GM12872 (cell line): ENCODE data around the gene DNAH2.

Source experiments
- TF ChIP-seq, protein P1 (sequence below): IDR thresholded peaks from 3 replicates; pipeline ENCODE4 v1.5.1; 2011; ENCODE audit warnings: low read depth, mild to moderate bottlenecking, low read length, moderate library complexity; ENCODE audit not compliant: insufficient read depth

The DNAH2 gene

DNA sequence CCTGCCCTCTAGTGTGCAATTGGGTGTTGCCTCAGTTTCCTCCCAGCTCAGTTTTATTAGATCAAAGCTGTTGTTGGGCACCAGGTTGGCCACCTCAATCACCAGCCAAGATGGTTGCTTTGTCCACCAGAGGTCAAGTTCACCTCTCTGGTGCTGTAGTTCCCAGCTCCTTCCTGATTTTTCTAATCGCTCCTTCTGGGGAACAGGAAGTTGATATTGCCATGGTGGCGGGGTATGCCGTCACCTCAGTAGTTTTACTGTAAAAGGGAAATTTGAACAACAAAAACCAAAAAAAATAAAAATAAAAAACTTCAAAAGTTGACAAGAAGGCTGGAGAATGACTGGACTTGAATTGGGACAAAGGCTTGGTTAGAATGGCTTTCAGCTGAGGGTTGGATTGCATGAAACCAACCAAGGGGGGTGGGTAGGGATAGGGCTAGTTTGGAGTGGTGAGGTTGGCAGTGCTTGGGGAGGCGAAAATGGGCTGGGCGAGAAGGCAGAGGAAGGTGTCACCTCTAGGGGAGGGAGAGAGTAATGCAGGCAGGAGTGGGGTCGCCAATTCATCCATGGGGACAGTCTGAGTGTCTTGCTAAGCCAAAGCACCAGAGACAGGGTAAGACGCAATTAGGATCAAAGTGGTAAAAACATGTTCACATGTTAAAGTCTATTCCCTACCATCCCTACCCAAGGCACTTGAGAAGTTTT lies 6.3 kb upstream of the DNAH2 start:
- TF ChIP-seq, protein P1, sequence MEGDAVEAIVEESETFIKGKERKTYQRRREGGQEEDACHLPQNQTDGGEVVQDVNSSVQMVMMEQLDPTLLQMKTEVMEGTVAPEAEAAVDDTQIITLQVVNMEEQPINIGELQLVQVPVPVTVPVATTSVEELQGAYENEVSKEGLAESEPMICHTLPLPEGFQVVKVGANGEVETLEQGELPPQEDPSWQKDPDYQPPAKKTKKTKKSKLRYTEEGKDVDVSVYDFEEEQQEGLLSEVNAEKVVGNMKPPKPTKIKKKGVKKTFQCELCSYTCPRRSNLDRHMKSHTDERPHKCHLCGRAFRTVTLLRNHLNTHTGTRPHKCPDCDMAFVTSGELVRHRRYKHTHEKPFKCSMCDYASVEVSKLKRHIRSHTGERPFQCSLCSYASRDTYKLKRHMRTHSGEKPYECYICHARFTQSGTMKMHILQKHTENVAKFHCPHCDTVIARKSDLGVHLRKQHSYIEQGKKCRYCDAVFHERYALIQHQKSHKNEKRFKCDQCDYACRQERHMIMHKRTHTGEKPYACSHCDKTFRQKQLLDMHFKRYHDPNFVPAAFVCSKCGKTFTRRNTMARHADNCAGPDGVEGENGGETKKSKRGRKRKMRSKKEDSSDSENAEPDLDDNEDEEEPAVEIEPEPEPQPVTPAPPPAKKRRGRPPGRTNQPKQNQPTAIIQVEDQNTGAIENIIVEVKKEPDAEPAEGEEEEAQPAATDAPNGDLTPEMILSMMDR: peak; percentile 54

DNA sequence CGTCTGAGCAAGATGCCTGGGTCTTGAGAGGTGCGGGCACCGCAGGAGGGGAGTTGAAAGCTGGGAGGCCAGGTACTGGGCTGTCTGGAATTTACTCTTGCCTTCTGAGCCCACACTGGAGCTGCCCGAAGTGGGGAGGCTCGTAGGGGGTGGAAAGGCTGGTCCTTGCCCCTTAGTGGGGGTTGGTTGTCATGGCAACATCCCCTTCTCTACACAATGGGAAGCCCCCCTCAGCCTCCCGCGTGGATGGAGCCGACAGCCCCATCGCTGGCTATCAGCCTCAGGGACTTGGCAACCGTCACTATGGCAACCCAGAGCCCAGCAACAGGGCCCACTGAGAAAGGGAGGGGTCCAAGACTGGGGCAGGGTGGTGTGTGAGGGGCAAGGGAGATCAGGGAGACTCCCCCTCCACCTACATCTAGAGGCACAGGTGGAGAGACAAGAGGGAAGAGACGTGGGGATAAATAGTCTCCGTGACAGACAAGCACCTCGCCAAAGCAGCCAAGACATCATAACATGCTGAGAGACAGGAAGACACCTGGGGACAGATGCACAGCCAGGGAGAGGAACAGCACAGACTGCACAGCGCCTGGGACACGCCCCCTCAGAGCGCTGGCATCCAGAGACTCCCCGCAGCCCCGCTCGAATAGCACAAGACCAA lies 5.3 kb upstream of the DNAH2 start:
- TF ChIP-seq, protein P1: no peak

DNA sequence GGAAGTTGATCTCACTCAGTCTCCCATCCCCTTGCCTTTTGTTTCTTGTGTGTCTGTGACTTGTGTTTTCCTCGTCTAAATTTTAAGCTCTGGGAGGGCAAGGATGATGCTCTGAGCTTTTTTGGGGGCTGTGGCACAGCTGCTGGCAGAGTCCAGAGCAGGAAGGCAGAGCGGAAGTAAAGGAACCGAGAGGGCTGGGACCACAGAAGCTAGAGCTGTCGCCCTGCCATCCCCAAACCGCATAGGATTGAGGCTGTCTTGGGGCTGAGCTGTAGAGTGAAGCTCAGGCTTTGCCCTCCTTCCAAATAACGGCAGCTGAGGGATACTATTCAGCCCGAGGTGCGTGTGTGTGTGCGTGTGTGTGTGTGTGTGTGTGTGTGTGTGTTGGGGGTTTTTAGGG lies 3.8 kb upstream of the DNAH2 start:
- TF ChIP-seq, protein P1: no peak

DNA sequence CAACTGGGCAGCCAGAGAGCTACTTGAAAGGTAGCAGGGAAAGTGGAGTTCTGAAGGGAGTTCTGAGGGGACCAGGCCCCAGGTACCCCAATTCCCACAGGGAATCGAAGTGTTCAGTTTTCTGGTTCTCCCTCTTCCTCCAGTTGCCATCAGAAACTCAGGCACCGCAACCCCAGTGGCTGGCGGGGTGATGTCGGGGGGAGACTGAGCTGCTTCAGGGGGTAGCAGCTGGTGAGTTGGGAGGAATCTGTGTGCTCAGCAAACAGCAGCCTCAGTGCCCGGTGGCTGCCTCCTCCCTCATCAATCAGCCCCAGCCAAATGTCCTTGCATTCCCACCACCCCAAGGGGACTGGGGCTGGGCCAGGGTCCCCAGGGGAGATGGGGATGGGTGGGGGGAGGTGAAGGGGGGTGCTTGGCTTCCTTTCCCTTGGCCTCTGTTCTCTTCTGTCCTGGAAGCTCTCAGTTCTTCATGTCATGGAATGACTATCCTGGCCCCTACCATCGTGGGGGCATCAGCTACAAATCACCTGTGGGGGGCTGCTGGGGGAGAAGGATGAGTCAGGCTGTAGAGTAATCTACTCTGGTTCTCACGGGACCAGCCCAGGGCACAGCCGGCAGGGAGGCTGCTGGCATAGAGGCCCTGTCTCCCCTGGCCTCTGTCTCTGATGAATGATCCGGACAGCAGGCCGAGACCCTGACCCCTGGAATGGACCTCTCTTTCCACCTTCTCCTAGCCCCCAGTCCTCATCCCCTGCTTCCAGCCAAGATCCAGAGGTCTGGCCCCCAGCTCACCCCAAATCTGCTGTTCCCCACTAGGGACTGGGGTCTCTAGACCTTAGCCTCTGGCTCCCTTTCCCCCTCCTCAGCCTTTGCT lies 2.6 kb upstream of the DNAH2 start:
- TF ChIP-seq, protein P1: no peak

DNA sequence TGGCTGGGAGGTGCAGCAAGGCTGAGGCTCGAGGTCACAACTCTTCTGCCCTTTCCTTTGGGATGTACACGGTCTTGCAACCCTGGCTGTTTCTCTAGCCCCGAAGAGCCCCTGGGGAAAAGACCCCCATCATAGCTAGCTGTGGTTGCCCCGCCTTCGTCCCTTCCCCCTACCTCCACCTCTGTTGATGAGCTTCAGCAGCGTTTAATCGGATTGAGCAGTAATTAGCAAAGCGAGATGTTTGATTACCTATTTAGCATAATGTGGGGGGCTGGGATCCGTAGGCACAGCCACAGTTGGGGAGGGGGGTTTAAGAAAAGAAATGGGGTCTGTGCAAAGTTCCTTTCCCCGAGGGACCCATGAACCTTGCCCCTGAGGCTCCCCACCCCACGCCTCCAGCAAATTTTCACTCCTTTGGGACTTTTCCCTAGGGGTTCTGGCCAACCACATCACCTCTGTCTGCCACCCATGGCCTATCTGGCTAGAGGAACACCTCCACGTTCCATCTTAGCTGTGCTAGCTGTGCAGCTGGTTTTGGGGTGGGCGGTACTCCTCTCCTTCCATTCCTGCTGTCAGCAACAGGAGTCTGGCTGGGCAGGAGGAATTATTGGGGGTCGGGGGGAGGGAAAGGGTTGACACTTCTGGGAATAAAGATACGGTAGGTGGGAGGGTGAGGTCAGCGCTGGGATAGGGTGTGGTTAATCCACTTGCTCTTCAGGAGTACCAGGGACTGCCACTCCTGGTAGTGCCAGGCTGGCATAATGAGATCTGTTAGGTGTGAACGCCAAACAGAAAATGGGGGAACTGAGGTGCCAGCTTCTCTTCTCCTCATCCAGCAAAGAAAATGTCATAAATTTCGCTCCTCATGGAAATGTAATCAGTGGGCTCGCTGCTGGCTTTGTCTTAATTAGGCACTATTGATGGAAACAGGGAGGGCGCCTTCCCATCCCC lies 1.3 kb upstream of the DNAH2 start:
- TF ChIP-seq, protein P1: no peak

DNA sequence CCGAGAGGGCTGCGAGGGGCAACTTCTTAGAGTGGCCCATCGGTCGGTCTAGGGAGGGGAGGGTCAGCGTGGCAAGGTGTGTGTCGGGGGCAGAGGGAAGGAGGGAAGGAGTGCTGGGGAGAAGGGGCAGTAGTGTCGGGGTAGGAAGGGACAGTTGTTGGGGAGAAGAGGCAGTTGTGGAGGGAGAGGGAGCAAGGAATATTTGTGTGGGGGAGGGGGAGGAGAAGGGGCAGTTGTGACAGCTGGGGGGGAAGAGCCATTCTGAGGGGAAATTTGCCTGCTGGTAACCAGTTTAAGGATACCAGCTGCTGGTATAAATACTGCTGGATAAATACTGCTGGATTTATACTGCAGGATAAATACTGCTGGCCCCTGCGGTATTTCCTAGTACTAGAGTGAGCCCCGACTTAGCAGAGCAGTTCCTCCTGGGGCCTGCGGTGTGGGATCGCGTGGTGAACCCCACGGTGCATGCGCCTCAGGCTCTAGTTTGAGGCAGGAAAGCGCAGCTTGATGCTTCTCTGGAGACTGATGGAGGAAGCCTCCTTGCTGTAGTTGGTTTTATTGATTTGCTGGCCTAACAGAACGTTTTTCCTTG lies 309 bp downstream of the DNAH2 start:
- TF ChIP-seq, protein P1: no peak
